GM18951 (cell line): ENCODE data around the gene SUCLG2.

ENCODE experiments used
- POLR2A ChIP-seq: IDR thresholded peaks from 4 replicates; pipeline ENCODE4 v1.6.1; 2011; ENCODE audit warnings: mild to moderate bottlenecking; ENCODE audit not compliant: insufficient read length, insufficient read depth; ENCODE audit errors: extremely low read depth
- in situ Hi-C: fragments of 300-500 bp; cut with MboI; formaldehyde crosslinking; loops from one replicate; pipeline ENCODE4 v1.12.0; 2022; ENCODE audit warnings: low sequenced_read_pairs, mixed read lengths, inconsistent platforms; ENCODE audit not compliant: unreplicated experiment

The SUCLG2 gene

GRCh38 chr3:67642190-67642589 lies 12.2 kb downstream of the SUCLG2 start:
- in situ Hi-C loops = no loop called here
- TF ChIP-seq POLR2A = no peak

DNA sequence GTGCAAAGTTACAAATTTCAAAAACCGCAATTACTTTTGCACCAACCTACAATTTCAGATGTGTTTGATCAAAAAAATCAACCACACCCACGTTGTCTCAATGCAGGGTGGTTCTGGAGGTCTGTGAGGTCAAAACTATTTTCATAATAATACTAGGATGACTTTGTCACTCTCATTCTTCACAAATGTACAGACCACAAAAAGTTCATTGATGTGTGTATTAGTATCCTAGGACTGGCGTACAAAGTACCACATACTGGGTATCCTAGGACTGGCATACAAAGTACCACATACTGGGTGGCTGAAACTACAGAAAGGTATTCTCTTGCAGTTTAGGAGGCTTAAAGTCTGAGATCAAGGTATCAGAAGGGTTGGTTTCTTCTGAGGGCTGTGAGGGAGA lies 13.0 kb downstream of the SUCLG2 start:
- in situ Hi-C loops = no loop called here

GRCh38 chr3:67640023-67640660 lies 14.3 kb downstream of the SUCLG2 start:
- TF ChIP-seq POLR2A = no peak
- in situ Hi-C loops = no loop called here

More for the DNA sequence above, 13.0 kb downstream of the SUCLG2 start:
- no peak for TF ChIP-seq POLR2A

DNA sequence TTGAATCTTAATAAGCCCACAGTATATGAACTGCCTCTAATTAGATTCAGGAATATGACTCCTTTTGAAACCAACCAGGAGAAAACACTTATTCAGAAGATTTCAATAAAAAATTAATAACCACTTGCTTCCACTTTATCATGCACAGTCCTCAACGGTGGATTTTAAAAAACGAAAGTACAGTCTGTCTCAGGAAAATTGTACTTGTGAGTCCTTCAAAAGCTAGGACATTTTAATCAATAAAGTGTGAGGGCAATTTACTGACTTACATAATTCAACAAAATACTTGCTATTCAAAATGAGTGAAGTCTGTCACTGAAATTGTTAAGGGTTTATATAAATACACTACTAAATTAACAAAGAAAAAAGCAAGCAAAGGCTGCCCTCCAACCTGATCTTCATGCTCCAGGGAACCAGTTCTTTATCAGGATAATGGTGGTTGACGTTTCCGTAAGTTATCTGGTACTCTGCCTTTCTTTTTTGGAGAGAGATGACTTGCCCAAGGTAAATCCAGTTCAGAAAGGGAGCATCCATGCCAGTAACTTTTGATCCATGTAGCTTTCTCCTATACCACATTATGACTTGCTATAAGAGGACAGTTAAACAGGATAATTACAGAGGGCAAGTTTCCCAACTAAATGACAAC lies 17.0 kb downstream of the SUCLG2 start:
- TF ChIP-seq POLR2A = no peak
- in situ Hi-C loops = no loop called here

DNA sequence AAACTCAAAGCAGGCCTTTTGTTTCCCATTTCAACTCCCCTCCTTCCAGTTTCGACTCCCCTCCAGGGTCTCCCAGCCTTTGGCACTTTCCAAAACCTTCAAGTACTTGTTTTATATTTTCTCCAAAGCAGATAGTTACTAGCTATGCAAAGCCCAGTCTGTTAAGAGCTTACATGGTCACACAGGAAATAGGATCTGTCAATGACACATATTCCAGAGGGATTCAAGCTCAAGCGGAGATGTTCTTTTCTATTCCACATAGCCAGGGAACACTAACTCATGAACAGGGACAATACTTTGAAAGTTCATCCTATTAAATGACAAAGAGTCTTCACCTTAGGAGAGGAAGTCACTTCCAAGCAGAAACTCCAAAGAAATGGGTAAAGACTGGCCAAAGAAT lies 18.6 kb downstream of the SUCLG2 start:
- in situ Hi-C loops = no loop called here
- TF ChIP-seq POLR2A = no peak

- in situ Hi-C loops = no loop called here
- TF ChIP-seq POLR2A = no peak
These were observed 19.2 kb downstream of the SUCLG2 start for GRCh38 chr3:67635257-67635656.

DNA sequence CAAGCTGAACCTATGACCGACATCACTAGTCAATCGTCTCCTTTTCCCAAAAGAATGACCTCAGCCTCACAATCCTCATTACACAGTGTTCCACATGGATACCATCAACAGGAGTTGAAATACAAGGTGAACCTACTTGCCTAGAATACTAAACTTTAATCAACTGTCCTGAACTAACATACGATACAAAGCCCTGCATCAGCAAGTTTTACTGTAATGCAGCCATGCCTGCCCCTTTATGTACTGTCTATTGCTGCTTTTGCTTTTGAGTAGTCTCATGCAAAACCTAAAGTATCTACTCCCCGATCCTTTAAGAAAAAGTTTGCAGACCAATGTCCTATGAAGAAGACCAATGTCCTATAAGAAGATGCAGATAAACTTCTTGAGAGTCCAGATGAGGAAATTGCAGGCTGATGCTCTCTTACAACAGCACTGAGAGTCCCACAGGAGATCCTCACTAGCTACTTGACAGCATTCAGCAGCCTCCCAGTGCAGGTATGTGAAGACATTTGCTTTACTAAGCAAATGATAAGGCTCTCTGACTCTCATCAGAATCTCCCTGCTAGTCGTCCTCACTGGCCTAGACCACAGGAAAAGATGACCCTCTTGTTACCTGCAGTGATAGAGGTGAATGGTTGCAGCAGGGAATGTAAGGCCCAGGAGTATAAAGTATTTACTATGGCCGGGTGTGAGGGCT lies 23.6 kb downstream of the SUCLG2 start:
- TF ChIP-seq POLR2A = no peak
- in situ Hi-C loops = no loop called here

DNA sequence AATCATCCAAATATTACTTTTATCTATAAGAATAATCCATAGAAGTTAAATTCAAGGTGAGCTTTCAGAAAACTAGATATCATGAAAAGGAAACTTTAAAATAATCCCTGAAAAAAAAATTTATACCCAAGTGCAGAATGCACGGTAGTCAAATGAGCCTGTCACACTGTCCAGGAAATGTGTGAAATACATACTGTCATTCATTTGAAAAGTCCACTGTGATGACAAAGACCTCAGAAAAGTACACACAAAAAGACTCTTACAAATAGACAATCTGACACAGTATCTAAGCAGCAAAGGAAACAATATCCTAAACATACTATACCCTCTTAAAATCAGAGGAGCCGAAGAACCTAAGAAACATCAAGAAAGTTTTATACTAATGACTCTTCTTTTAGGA lies 29.7 kb downstream of the SUCLG2 start:
- in situ Hi-C loops = no loop called here

GRCh38 chr3:67624078-67624477 lies 30.3 kb downstream of the SUCLG2 start:
- TF ChIP-seq POLR2A = no peak
- in situ Hi-C loops = no loop called here

More for the DNA sequence above, 29.7 kb downstream of the SUCLG2 start:
- no peak for TF ChIP-seq POLR2A

GRCh38 chr3:67622652-67623051 lies 31.8 kb downstream of the SUCLG2 start:
- in situ Hi-C loops = no loop called here
- no peak for TF ChIP-seq POLR2A

GRCh38 chr3:67620869-67621268 lies 33.5 kb downstream of the SUCLG2 start:
- in situ Hi-C loops = no loop called here
- no peak for TF ChIP-seq POLR2A

- in situ Hi-C loops = no loop called here
- TF ChIP-seq POLR2A = no peak
These were observed 34.4 kb downstream of the SUCLG2 start for GRCh38 chr3:67619991-67620390.

DNA sequence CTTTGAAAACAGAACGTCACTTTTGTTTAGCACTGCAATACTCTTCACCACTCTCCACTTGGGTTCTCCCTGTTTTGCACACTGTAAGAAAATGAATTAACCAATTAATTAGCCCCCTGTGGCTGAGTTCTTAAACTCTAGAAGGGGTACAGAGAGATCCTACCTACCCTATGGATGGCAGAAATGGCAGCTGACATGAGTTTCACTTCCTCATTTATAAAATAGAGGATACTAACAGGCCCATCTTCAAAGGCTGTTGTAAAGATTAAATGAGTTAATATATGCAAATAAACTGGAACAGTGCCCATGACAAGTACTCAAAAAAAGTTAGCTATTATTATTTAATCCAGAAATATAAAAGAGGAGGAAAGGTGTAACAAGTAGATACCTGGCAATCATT lies 36.9 kb downstream of the SUCLG2 start:
- in situ Hi-C loops = no loop called here
- no peak for TF ChIP-seq POLR2A

DNA sequence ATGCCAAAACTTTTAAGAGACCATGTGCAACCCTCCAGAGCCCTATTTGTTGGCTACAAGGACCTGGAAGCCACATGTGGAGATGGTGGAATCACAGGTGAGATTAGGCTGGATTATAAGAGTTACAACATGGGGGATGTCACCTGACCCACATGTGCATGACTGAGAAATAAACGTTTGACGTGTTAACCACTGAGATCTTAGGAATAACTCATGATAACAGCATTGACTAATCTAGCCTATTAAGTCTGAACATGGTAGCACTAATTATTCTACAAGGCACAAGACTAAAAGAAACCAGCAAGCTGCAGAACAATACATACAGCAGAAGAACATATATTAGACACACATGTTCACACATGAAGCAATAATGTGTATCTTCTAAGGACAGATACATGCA lies 38.4 kb downstream of the SUCLG2 start:
- no peak for TF ChIP-seq POLR2A
- in situ Hi-C loops = no loop called here
